Activated naive CD8-positive, alpha-beta T cell treated with anti-CD3 and anti-CD28 coated beads, Interleukin-2, amount 10 ng/mL, durations not matched to agents 7 days and 5 days (primary cell): Measurements from ENCODE around the gene TUBGCP5. TPM values are rescaled to one million over a fixed set of nuclear protein-coding genes. Genes with fewer than 3 reads are reported as not detected.
"Not testable (repeated sequence)": the region's sequence is repeated elsewhere in the genome, so short reads cannot be mapped to it uniquely, and the experiment has no call there.

Experiments used
- ATAC-seq: fragments of 150-1000 bp; cut with Tn5 transposase; one replicate; pipeline ENCODE4 v1.10.0; 2021; ENCODE audit warnings: low read depth, moderate library complexity
- POLR2A ChIA-PET: fragments of 350-600 bp; sonication (Branson Sonifier 250); formaldehyde crosslinking; loops from one replicate; lab custom pipeline; 2021; ENCODE audit warnings: antibody characterized with exemption; lab: Charles Lee
- DNase-seq: peaks from one replicate; pipeline ENCODE4 v3.0.0; 2021
- H3K27ac Mint-ChIP-seq: one replicate; pipeline ENCODE4 v1.8.0; 2022; ENCODE audit warnings: mild to moderate bottlenecking, mixed read lengths
- H3K27me3 Mint-ChIP-seq: one replicate; pipeline ENCODE4 v1.8.0; 2022; ENCODE audit warnings: mild to moderate bottlenecking, moderate library complexity, mixed read lengths
- H3K36me3 Mint-ChIP-seq: one replicate; pipeline ENCODE4 v1.8.0; 2021; ENCODE audit warnings: mild to moderate bottlenecking, mixed read lengths
- H3K4me1 Mint-ChIP-seq: one replicate; pipeline ENCODE4 v1.8.0; 2021; ENCODE audit warnings: mixed read lengths
- H3K4me3 Mint-ChIP-seq: one replicate; pipeline ENCODE4 v1.8.0; 2022; ENCODE audit warnings: mild to moderate bottlenecking, moderate library complexity, mixed read lengths
- H3K9me3 Mint-ChIP-seq: one replicate; pipeline ENCODE4 v1.8.0; 2021; ENCODE audit warnings: mixed read lengths
- total RNA-seq, 2 experiments: library from RNA; stranded (reverse); gene quantifications; one replicate each; pipeline ENCODE4 v1.2.3, GENCODE V29; 2021

Gene TUBGCP5
- 10 to 100 TPM; 20.4 to 20.8 TPM for total RNA-seq

DNA sequence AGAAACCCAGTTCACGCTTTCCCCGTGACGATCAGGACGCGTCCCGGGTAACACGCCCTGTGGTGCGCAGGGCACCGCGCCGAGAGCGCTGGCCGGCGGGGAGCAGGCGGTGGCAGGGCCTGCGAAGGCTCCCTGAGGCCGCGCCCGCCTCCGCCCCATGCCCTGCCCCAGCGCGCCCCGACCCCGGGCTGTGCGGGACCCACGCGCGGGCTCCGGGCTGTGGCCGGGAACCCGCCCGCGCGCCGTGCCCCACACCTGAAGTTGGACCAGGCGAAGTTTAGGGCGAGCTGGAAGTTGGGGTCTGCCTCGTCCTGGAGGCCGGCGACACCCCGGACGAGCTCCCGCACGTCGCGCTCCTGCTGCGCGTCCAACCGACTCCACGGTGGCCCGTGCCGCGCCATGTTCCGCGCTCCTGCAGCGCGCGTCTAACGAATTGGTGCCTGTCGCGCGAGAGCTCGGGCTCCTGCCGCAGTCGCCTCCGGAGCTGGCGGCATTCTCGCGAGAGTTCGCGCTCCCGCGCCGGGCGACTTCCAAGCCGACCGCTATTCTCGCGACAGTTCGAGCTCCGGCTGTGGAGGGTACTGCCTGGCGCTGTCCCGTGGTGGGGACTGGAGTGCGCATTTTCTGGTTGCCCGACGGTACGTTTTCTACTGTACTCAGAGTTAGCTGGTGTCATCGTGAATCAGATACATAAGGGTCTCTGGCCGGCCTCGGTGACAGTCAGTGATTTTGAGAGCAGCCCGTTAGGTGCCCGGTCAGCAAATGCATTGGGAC, at the start of gene TUBGCP5:
TSS of gene TUBGCP5 (minus strand) at position 427 of the 774 bp plus-strand sequence. CDS start at position 401, 26 bp downstream.
- Mint-ChIP-seq H3K27ac (peak within 1 kb of the TSS; percentile 96), H3K27me3 (no peaks in the 10 kb centered on the region), H3K9me3 (no peaks in the 10 kb centered on the region), H3K36me3 (peaks cover 2% of the 10 kb centered on the region), H3K4me1 (peaks cover 17% of the 10 kb centered on the region), H3K4me3 (peak within 1 kb of the TSS; percentile 100)
- POLR2A ChIA-PET = interaction anchor here (0.8 to 2.2 kb wide), 8 partner anchors 9 to 255 kb away, joined by 3 to 11 read pairs (median 4); partner anchors contain the start of gene NIPA2
- ATAC-seq (peak; percentile 94), DNase-seq (peak; percentile 98)

DNA sequence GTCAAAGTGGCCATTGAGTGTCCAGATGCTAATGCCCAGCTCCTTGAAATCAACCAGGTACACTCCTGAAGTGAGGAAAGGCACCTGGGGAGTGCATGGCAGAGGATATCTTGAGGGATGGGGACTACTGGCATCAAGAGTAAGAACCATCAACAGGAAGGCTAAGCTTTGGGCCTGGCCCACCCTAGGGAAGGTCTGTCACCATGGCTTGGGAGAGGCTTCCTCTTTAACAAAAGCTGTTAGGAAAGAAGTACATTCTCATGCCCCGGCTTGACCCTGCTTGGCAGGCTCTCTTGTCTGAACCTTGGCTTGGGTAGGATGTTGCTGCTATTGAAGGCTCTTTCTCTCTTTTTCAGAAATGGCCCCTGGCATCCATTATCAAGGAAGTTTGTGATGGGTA, 43.7 kb upstream of the TUBGCP5 start:
- Mint-ChIP-seq H3K36me3 (no peaks in the 10 kb centered on the region), H3K4me1 (no peaks in the 10 kb centered on the region), H3K4me3 (no peak overlapping the region), H3K27ac (no peak overlapping the region), H3K27me3 (peaks cover 6% of the 10 kb centered on the region), H3K9me3 (no peaks in the 10 kb centered on the region)
- ATAC-seq (no peak), DNase-seq (no peak)
- POLR2A ChIA-PET = no interaction called here

DNA sequence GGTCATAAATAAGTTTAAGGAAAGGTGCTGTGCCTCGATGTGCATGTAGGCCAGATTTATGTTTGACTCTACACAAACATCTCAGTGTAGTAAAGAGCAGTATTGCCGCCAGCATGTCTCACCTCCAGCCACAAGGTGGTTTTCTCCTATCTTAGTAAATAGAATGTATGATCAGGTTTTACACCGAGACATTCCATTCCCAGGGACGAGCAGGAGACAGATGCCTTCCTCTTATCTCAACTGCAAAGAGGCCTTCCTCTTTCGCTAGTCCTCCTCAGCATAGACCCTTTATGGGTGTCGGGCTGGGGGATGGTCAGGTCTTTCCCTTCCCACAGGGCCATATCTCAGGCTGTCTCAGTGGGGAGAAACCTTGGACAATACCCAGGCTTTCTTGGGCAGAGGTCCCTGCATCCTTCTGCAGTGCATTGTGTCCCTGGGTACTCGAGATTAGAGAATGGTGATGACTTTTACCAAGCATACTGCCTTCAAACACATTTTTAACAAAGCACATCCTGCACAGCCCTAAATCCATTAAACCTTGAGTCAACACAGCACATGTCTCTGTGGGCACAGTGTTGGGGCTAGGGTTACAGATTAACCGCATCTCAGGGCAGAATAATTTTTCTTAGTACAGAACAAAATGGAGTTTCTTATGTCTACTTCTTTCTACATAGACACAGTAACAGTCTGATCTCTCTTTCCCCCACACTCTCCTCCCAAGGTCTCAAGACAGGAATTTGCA, 42.8 kb upstream of the TUBGCP5 start:
- H3K4me1 Mint-ChIP-seq, ATAC-seq, DNase-seq, H3K36me3 Mint-ChIP-seq, H3K9me3 Mint-ChIP-seq, POLR2A ChIA-PET, H3K27ac Mint-ChIP-seq, H3K27me3 Mint-ChIP-seq, H3K4me3 Mint-ChIP-seq: not testable (repeated sequence)

DNA sequence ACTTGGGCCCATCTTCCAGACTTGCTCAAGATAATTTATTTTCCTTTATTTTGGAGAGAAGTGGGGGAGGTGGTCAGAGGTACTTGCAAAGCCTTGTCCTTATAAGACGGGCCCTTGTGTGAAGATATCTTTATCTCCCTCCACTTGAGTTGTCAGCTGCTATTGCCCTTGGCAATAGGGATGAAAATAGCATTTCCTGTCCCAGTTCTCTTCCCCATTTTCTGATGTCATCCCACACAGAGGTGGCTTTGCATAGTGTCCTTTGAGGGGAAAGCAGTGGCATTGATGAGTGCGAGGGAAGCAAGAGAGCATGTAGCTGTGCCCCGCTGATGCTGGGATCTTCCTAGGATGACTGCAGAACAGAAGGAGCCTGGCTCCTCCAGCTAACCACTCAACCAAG, 41.9 kb upstream of the TUBGCP5 start:
- no peaks in the 10 kb centered on the region for H3K36me3 Mint-ChIP-seq
- H3K4me3 Mint-ChIP-seq = no peak overlapping the region
- no peaks in the 10 kb centered on the region for H3K9me3 Mint-ChIP-seq
- ATAC-seq = no peak
- POLR2A ChIA-PET = no interaction called here
- H3K4me1 Mint-ChIP-seq = no peaks in the 10 kb centered on the region
- peaks cover 6% of the 10 kb centered on the region for H3K27me3 Mint-ChIP-seq
- H3K27ac Mint-ChIP-seq = no peak overlapping the region
- no peak for DNase-seq

DNA sequence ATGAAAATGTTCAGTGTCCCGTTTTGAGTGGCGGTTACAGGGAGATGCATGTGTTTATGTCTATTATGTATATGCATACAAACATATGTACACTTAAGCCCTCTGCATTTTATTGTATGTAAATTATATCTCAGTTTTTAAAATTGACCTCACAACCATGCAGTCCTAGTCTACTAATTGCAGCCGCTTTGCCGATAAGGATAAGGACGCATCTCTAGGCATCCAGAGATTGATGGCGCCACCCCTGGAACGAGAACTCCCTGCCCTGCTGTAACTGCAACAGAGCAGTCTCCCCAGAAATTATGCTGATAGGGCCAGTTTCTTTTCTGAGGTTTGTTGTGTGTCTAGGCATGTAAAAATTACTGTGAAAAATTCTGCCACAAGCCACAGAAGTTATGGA, 40.4 kb upstream of the TUBGCP5 start:
- POLR2A ChIA-PET = no interaction called here
- no peaks in the 10 kb centered on the region for H3K36me3 Mint-ChIP-seq
- ATAC-seq = no peak
- no peaks in the 10 kb centered on the region for H3K4me1 Mint-ChIP-seq
- H3K4me3 Mint-ChIP-seq = no peak overlapping the region
- no peak overlapping the region for H3K27ac Mint-ChIP-seq
- H3K9me3 Mint-ChIP-seq = no peaks in the 10 kb centered on the region
- no peak for DNase-seq
- peaks cover 6% of the 10 kb centered on the region for H3K27me3 Mint-ChIP-seq

DNA sequence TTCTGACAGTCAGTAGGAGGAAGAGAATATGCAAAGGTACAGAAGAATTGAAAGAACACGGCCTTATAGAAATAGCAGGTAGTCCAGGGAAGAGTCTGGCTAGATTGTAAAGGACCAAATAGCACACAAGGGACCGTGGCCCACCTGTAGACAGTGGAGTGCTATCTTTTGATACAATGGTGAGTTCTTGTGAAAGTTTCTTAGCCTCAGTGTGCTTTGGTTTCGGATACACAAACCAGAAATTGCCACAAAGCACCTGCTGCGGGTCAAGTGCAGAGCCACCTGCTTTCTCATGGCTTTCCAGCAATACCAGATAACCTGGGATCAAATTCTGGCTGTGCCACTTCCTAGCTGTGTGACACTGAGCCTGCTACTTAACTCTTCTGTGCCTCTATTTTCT, 36.6 kb upstream of the TUBGCP5 start:
- no peak overlapping the region for H3K27ac Mint-ChIP-seq
- no peak for DNase-seq
- H3K36me3 Mint-ChIP-seq = no peaks in the 10 kb centered on the region
- no peaks in the 10 kb centered on the region for H3K9me3 Mint-ChIP-seq
- no peak for ATAC-seq
- no peak overlapping the region for H3K4me3 Mint-ChIP-seq
- H3K4me1 Mint-ChIP-seq = no peaks in the 10 kb centered on the region
- POLR2A ChIA-PET = no interaction called here
- H3K27me3 Mint-ChIP-seq = peaks cover 4% of the 10 kb centered on the region

DNA sequence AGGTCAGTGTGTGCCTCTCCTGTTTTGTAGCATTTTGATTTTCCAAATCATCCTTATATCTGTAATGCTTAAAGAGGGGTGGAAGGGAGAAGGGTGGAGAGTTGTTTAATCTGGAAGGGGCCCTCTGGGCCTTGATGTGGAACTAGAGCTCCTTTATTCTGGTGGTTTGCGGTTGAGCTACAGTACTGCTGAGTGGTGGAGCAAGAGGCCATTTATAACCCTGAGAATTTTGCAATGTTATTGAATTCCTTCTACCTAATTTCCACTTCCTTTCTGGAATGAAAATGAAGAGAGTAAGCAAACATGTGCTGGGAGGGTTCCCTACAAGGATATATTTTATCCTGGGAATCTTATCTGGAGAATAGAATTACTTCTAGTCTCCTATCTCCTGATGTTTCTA, 35.3 kb upstream of the TUBGCP5 start:
- POLR2A ChIA-PET = no interaction called here
- Mint-ChIP-seq H3K27me3 (peaks cover 4% of the 10 kb centered on the region), H3K4me3 (no peak overlapping the region), H3K4me1 (no peaks in the 10 kb centered on the region), H3K36me3 (no peaks in the 10 kb centered on the region), H3K27ac (no peak overlapping the region), H3K9me3 (no peaks in the 10 kb centered on the region)
- ATAC-seq = no peak
- DNase-seq = no peak

DNA sequence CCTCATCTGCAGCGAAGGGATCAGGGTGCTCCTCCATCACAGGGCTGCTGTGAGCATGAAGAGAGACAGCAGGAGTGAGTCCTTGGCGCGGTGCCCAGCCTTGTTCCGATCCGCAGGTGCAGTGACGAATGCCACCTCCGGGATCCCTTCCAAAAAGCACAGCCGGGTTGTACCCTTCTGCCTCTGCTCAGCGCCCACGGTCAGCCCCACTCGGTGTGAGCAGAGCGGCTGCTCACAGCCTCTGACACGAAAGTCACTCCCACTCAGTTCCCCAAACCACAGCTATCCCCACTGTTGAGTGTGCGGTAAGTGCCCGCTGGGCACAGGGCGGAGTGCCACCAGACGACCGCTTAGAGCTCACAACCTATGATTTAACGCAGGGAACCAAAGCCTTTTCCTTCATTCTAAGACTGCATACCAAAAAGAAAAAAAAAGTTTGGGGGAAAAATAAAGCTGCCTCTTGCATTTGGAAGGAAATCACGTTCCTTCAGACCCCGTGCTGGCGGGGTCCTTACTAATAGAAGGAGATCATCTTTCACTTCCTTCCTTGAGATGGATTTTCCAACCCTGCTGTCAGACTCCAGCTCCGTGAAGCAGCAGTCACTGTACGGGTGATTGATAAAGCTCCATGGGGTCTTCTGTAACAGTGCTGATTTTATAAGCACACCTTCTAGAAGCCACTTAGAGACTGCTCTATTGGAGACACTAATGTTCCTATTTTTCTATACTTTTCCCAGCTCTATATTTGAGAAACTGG, 34.7 kb upstream of the TUBGCP5 start:
- Mint-ChIP-seq H3K4me3 (no peak overlapping the region), H3K4me1 (no peaks in the 10 kb centered on the region), H3K36me3 (no peaks in the 10 kb centered on the region), H3K9me3 (no peaks in the 10 kb centered on the region), H3K27ac (no peak overlapping the region), H3K27me3 (peaks cover 4% of the 10 kb centered on the region)
- DNase-seq (no peak), ATAC-seq (no peak)
- POLR2A ChIA-PET = no interaction called here

DNA sequence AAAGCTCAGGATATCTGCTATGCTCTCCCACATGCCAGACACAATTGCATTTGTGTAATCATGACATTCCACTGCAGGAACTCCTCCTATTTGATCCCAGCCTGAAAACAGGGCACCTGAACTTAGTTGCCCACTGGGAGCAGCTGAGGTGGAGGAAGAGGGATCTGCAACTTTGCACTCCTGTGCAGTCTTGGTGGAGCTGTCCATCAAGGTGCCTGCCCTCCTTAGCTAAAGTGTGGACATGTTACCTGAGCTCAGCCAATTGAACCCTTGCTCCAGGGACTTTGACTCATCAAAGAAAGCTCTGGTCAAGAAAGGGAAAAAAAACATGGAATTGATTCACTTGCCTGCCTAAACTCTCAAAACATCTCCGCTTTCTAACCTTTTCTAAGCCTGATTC, 33.3 kb upstream of the TUBGCP5 start:
- H3K4me3 Mint-ChIP-seq = no peak overlapping the region
- no peaks in the 10 kb centered on the region for H3K36me3 Mint-ChIP-seq

DNA sequence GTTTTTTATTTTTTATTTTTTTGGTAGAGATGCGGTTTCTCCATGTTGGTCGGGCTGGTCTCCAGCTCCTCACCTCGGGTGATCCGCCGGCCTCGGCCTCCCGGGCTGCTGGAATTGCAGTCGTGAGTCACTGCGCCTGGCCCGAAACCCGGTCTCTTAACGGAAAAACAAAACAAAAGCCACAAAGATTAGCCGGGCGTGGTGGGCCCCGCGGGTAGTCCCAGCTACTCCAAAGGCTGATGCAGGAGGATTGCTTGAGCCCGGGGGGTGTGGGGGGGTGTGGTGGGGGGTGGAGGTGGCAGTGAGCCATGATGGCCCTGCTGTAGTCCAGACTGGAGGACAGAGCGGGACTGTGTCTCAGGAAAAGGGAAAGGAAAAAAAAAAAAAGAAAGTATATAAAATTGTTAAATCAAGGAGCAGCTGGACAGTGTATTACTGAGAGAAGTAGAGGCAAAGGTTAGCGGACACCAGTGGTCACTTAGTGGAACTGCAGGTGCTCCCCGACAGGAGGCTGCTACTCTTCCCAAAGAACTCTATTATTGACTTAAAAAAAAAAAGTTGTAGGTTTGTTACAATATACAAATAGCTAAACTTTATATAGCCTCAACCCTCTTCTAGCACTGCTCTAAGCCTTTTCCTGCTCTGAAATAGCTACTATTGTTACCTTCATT, 30.3 kb upstream of the TUBGCP5 start:
- H3K9me3 Mint-ChIP-seq = peaks cover 1% of the 10 kb centered on the region
- ATAC-seq (no peak), DNase-seq (no peak)
- H3K36me3 Mint-ChIP-seq = no peaks in the 10 kb centered on the region
- H3K27ac Mint-ChIP-seq = no peak overlapping the region
- H3K27me3 Mint-ChIP-seq = no peaks in the 10 kb centered on the region
- no peaks in the 10 kb centered on the region for H3K4me1 Mint-ChIP-seq
- H3K4me3 Mint-ChIP-seq = no peak overlapping the region
- POLR2A ChIA-PET = no interaction called here

More for the DNA sequence above, 33.3 kb upstream of the TUBGCP5 start:
- DNase-seq (no peak), ATAC-seq (no peak)
- Mint-ChIP-seq H3K27ac (no peak overlapping the region), H3K27me3 (peaks cover 4% of the 10 kb centered on the region), H3K9me3 (no peaks in the 10 kb centered on the region), H3K4me1 (no peaks in the 10 kb centered on the region)
- POLR2A ChIA-PET = no interaction called here

DNA sequence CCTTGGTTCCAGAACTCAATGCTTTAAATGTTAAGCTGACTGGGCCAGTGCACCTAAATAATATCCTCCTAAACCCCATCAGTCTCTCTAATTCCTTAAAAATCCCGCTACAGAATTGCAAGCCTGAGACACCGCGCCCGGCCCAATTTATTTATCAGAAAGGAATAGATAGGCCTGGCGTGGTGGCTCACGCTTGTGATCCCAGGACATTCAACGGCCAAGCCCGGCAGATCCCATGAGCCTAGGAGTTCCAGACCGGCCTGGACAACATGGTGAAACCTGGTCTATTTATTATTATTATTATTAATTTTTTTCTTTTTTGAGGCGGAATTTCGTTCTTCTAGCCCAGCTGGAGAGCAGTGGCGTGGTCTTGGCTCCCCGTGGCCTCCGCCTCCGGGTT, 28.0 kb upstream of the TUBGCP5 start:
- H3K4me1 Mint-ChIP-seq = no peaks in the 10 kb centered on the region

DNA sequence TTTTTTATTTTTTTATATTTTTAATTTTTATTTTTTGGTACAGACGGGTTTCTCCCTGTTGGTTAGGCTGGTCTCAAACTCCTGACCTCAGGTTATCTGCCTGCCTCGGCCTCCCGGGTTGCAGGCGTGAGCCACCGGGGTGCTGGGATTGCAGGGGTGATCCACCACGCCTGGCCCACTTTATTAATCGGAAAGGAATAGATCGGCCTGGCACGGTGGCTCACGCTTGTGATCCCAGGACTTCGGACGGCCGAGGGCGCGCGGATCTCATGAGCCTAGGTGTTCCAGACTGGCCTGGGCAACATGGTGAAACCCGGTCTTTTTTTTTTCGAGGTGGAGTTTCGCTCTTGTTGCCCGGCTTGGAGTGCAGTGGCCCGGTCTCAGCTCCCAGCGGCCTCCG, 26.5 kb upstream of the TUBGCP5 start:
- Mint-ChIP-seq H3K36me3 (no peaks in the 10 kb centered on the region), H3K9me3 (peaks cover 6% of the 10 kb centered on the region), H3K4me1 (no peaks in the 10 kb centered on the region), H3K4me3 (no peak overlapping the region), H3K27ac (no peak overlapping the region), H3K27me3 (no peaks in the 10 kb centered on the region)
- POLR2A ChIA-PET = no interaction called here
- no peak for ATAC-seq
- no peak for DNase-seq

More for the DNA sequence above, 28.0 kb upstream of the TUBGCP5 start:
- Mint-ChIP-seq H3K36me3 (no peaks in the 10 kb centered on the region), H3K27me3 (no peaks in the 10 kb centered on the region), H3K4me3 (no peak overlapping the region), H3K9me3 (peaks cover 6% of the 10 kb centered on the region), H3K27ac (no peak overlapping the region)
- POLR2A ChIA-PET = no interaction called here
- no peak for DNase-seq
- no peak for ATAC-seq

DNA sequence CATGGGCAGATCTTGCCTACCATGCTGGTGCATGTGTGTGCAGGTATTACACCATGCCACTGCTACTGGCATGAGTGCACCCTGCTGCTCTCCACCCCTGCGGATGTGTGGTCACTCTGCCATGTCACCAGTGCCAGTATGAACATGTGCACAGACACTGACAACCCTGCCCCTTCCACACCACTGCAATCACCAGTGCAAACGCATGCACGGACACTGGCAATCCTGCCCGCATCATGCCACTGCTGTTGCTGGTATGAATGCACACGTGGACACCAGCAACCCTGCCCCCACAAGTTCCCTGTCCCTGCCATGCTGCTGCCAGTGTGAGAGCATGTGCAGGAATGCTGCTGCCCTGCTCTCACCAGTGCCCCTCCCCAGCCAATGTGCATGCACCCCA, 24.8 kb upstream of the TUBGCP5 start:
- POLR2A ChIA-PET = no interaction called here
- no peak for DNase-seq

More for the DNA sequence above, 24.8 kb upstream of the TUBGCP5 start:
- no peak overlapping the region for H3K27ac Mint-ChIP-seq
- no peaks in the 10 kb centered on the region for H3K4me1 Mint-ChIP-seq
- H3K9me3 Mint-ChIP-seq = peaks cover 6% of the 10 kb centered on the region
- H3K27me3 Mint-ChIP-seq = no peaks in the 10 kb centered on the region
- H3K36me3 Mint-ChIP-seq = no peaks in the 10 kb centered on the region
- no peak overlapping the region for H3K4me3 Mint-ChIP-seq
- no peak for ATAC-seq
